GDM1 (cell line): ENCODE data around the gene TPT1.
"Not testable (repeated sequence)": the region's sequence is repeated elsewhere in the genome, so short reads cannot be mapped to it uniquely, and the experiment has no call there.

ENCODE experiments used
- DNase-seq: peaks from one replicate; lab custom pipeline; 2025; lab: John Stamatoyannopoulos, UW

The TPT1 gene

GRCh38 chr13:45302507-45302906 is 38.5 kb downstream of the TPT1 start:
- DNase-seq: no peak

GRCh38 chr13:45301263-45301662 is 39.7 kb downstream of the TPT1 start:
- DNase-seq: no peak

DNA sequence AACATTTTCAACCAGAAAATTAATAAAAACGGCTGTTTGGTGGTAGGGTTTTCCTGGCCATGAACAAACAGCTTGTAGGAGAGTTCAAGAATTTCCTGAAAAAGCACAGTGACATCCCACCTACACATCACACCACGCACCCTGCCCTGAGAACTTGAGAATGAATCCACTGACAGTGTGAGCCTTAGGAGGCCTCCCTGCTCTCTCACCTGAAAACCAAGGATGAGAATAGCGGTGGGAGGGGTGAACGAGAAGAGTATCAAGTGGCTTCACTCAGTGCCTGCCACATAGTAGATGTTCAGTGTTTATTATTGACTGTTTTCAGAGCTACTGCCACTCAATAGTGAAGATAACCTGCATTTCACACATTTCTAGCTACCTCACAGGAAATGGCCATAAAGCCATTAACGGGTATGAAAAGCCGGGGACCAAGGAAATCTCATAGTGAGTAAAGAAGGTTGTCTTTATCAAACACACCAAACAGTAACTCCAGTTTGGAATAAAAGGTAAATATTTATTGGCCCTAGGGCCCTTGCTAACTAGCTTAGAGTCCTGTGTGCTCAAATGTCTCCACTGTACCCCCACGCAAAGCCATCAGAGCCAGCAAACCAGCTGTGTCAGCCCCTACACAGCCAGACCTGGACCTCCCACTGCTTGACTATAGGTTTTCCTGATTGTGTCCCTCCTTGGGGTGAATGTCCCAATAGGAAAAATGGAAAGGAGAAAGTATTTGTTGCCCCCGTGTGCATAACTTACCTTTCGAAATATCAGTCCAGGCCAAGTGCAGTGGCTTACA is 40.6 kb downstream of the TPT1 start:
- no peak for DNase-seq

DNA sequence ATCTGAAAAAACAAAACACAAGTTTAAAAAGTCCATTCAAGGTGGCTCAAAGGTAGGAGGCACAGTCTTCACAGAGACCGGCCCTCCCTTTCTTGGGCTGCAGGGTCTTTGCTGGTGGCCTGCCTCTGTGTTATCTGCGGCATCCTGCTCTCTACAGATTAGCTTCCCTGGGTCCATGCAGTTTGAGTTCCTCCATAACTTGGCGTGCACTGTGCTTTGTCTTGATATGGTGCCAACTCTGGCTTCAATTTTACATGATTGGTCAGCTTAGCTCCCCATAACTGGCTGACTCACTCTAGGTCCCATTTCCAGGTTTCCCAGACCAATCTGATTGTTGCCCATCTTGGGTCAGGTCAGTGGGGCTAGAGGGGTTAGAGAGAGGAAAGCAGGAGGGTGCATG is 41.8 kb downstream of the TPT1 start:
- no peak for DNase-seq

DNA sequence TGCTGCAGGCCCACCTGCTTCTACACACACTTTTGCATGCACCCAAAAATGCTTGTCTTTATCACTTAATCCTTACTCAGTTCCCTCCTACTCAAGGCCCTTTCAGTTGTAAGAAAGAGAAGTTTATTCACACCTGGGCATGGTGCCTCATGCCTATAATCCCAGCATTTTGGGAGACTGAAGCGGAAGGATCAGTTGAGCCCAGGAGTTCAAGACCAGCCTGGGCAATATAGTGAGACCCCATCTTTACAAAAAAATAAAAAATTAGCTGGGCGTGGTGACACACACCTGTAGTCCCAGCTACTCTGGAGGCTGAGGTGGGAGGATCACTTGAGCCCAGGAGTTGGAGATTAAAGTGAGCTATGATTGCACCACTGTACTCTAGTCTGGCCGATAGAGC is 42.4 kb downstream of the TPT1 start:
- not testable (repeated sequence) for DNase-seq

DNA sequence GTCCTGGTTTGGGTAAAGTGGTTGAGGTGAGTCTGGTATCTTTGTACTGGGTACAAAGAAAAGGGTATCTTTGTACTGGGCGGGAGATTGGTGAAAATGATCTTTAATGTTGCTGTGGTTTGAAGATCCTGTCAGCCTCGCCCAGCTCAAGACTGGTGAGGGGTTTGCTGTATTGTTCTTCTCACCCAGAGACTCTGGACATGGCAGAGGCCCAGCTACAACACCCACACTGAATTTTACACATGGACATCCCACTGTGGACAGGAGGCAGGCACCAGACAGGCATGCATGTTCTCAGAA is 42.8 kb downstream of the TPT1 start:
- DNase-seq: no peak

DNA sequence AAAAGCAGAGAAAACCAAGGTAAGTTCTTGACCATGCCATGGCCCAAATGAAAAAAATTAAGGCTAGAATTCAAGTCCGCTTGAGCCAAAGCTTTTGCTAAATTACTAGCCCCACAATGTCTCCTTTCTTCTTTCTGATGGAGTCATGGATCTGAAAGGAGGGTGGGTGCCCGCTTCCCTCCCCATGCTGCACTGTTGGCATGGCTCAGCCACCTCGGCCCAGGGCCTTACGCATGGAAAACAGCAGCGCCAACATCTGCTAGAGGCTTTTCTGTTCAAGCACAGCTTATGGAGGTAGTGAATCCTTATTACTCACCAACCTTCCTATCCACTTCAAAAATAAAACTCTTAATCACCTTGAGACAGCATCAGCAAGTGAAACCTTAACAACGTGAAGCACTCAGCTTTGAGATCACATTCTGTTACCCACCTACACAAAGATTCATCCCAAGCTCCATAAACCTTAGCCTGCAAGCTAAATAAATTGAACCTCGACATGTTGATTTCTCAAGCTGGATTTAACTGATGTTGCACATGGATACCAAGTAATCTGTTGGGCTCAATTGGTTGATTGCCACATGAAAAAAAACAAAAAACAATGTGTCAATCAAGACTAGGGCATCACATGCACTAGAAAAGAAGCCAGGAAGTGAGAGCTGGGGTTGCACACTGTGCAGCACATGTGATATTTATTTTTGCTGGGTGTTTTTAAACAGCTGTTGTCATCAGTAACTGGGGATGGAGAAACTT is 43.4 kb downstream of the TPT1 start:
- no peak for DNase-seq

GRCh38 chr13:45296259-45296658 is 44.7 kb downstream of the TPT1 start:
- DNase-seq: no peak

- no peak for DNase-seq
Measured at GRCh38 chr13:45295536-45295935, 45.4 kb downstream of the TPT1 start.

- no peak for DNase-seq
Measured at GRCh38 chr13:45292176-45292575, 48.8 kb downstream of the TPT1 start.

- no peak for DNase-seq
Measured at GRCh38 chr13:45289936-45290563, 50.9 kb downstream of the TPT1 start.
